H1 (cell line): ENCODE results near the gene RNF144A.

ENCODE experiments used
- BACH1 ChIP-seq: IDR thresholded peaks from 2 replicates; pipeline ENCODE4 v1.6.1; 2012; ENCODE audit warnings: low read length, improper control_type of control experiment
- CREB1 ChIP-seq: IDR thresholded peaks from 2 replicates; pipeline ENCODE4 v1.6.1; 2012; ENCODE audit warnings: inconsistent platforms
- EP300 ChIP-seq, 2 experiments: IDR thresholded peaks; 1 replicate in 1 of 2; 2 replicates in 1 of 2; pipeline ENCODE4 v1.6.1; 2011 to 2012; ENCODE audit warnings: low read depth in 2 of 2, low read length in 2 of 2, mild to moderate bottlenecking in 2 of 2, borderline replicate concordance in 1 of 2, inconsistent platforms in 1 of 2, moderate library complexity in 1 of 2
- EZH2 ChIP-seq: fragments of 200-600 bp; sonication (generic); IDR thresholded peaks from 2 replicates; pipeline ENCODE4 v1.7.1; 2012; ENCODE audit warnings: low read depth, mild to moderate bottlenecking, moderate library complexity, low read length, inconsistent platforms; ENCODE audit not compliant: severe bottlenecking
- GABPA ChIP-seq: IDR thresholded peaks from 2 replicates; pipeline ENCODE4 v1.6.1; 2011; ENCODE audit warnings: mild to moderate bottlenecking, low read length, moderate library complexity, borderline replicate concordance; ENCODE audit not compliant: insufficient read depth
- GTF2F1 ChIP-seq: IDR thresholded peaks from 2 replicates; pipeline ENCODE4 v1.6.1; 2012; ENCODE audit warnings: low read depth, low read length, improper control_type of control experiment, borderline replicate concordance
- JUND ChIP-seq: IDR thresholded peaks from 2 replicates; pipeline ENCODE4 v1.6.1; 2011; ENCODE audit warnings: mild to moderate bottlenecking, improper control_type of control experiment, low read length
- POLR2A ChIP-seq, 2 experiments: IDR thresholded peaks; 1 replicate in 1 of 2; 2 replicates in 1 of 2; pipeline ENCODE4 v1.6.1; 2011; ENCODE audit warnings: low read depth in 2 of 2, low read length in 2 of 2, mild to moderate bottlenecking in 2 of 2; ENCODE audit errors: control extremely low read depth in 1 of 2
- RAD21 ChIP-seq, 2 experiments: IDR thresholded peaks in 1 of 2; conservative IDR thresholded peaks in 1 of 2; 2 replicates each; pipeline ENCODE4 v1.6.1; 2011; ENCODE audit warnings: low read depth in 2 of 2, low read length in 2 of 2, improper control_type of control experiment in 1 of 2, inconsistent platforms in 1 of 2, mild to moderate bottlenecking in 1 of 2, moderate library complexity in 1 of 2
- RNF2 ChIP-seq: fragments of 200-900, 300-1000 bp; sonication (generic); IDR thresholded peaks from 2 replicates; pipeline ENCODE4 v1.7.1; 2016; ENCODE audit warnings: borderline replicate concordance, low read depth, mild to moderate bottlenecking, antibody characterized with exemption, low read length; ENCODE audit not compliant: poor library complexity, severe bottlenecking; ENCODE audit errors: missing control alignments
- SP2 ChIP-seq: IDR thresholded peaks from 2 replicates; pipeline ENCODE4 v1.6.1; 2012; ENCODE audit warnings: mild to moderate bottlenecking, low read length, inconsistent platforms
- TEAD4 ChIP-seq: IDR thresholded peaks from 2 replicates; pipeline ENCODE4 v1.6.1; 2012; ENCODE audit warnings: low read depth, low read length, inconsistent platforms, mixed read lengths
- TF ChIP-seq, protein P1 (sequence below): IDR thresholded peaks from 2 replicates; pipeline ENCODE4 v1.6.1; 2012; ENCODE audit warnings: inconsistent platforms
- TF ChIP-seq, protein P2 (sequence below), 3 experiments: IDR thresholded peaks; 1 replicate in 2 of 3; 2 replicates in 1 of 3; pipeline versions ENCODE4 v1.5.1 to v1.6.1; 2011; ENCODE audit warnings: low read length in 3 of 3, mild to moderate bottlenecking in 3 of 3, inconsistent platforms in 2 of 3, low read depth in 1 of 3, moderate library complexity in 1 of 3; ENCODE audit not compliant: insufficient read depth in 1 of 3; ENCODE audit errors: control extremely low read depth in 1 of 3

DNA sequence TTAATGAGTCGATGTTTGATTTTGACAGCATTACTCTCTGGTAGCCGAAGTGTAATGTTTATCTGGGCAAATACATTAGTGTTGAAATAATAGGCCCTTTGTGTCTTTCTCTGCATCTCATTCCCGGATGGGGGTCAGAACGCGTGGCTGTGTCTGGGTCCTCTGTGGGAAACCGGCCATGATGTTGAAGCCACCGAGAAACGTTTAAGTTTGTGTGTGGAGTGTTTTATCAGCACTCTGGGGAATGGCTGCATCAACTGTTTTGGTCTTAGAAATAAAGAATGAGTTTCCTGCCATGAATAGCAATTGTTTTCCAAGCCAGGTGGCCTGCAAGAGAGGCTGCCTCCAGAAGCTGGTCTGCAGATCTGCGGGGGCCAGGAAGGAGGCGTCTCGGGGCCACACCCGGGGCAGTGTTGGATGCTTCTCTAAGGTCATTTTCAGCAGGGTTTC lies 69.7 kb downstream of the RNF144A start:
- TF ChIP-seq JUND (no peak), RAD21 (IDR thresholded peaks at IDR 0.05 in 1 of 2, conservative IDR thresholded peaks at IDR 0.05 in 1 of 2; ENCODE audit: low read depth in 2 of 2, low read length in 2 of 2) (no peak), EP300 (IDR thresholded peaks at IDR 0.05; ENCODE audit: borderline replicate concordance in 1 of 2, low read depth in 2 of 2, low read length in 2 of 2) (no peak), GABPA (no peak), SP2 (no peak), CREB1 (no peak), TEAD4 (no peak), GTF2F1 (no peak), BACH1 (no peak), RNF2 (no peak), EZH2 (no peak), POLR2A (IDR thresholded peaks at IDR 0.05; ENCODE audit: control extremely low read depth in 1 of 2, low read depth in 2 of 2, low read length in 2 of 2) (no peak)
- TF ChIP-seq, protein P1, sequence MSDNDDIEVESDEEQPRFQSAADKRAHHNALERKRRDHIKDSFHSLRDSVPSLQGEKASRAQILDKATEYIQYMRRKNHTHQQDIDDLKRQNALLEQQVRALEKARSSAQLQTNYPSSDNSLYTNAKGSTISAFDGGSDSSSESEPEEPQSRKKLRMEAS, result no peak
- TF ChIP-seq, protein P2, sequence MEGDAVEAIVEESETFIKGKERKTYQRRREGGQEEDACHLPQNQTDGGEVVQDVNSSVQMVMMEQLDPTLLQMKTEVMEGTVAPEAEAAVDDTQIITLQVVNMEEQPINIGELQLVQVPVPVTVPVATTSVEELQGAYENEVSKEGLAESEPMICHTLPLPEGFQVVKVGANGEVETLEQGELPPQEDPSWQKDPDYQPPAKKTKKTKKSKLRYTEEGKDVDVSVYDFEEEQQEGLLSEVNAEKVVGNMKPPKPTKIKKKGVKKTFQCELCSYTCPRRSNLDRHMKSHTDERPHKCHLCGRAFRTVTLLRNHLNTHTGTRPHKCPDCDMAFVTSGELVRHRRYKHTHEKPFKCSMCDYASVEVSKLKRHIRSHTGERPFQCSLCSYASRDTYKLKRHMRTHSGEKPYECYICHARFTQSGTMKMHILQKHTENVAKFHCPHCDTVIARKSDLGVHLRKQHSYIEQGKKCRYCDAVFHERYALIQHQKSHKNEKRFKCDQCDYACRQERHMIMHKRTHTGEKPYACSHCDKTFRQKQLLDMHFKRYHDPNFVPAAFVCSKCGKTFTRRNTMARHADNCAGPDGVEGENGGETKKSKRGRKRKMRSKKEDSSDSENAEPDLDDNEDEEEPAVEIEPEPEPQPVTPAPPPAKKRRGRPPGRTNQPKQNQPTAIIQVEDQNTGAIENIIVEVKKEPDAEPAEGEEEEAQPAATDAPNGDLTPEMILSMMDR (IDR thresholded peaks at IDR 0.05; ENCODE audit: control extremely low read depth in 1 of 3, insufficient read depth in 1 of 3, low read depth in 1 of 3, low read length in 3 of 3), result no peak
